Measurements from ENCODE around the gene NGRN.
"Not testable (repeated sequence)": the region's sequence is repeated elsewhere in the genome, so short reads cannot be mapped to it uniquely, and the experiment has no call there.

NGRN gene

GRCh38 chr15:90286678-90287077, 21.2 kb downstream of the NGRN start:
- peak; percentile 1 for DNase-seq

GRCh38 chr15:90287101-90287500, 21.6 kb downstream of the NGRN start:
- DNase-seq = no peak

GRCh38 chr15:90287946-90288345, 22.5 kb downstream of the NGRN start:
- no peak for DNase-seq

DNA sequence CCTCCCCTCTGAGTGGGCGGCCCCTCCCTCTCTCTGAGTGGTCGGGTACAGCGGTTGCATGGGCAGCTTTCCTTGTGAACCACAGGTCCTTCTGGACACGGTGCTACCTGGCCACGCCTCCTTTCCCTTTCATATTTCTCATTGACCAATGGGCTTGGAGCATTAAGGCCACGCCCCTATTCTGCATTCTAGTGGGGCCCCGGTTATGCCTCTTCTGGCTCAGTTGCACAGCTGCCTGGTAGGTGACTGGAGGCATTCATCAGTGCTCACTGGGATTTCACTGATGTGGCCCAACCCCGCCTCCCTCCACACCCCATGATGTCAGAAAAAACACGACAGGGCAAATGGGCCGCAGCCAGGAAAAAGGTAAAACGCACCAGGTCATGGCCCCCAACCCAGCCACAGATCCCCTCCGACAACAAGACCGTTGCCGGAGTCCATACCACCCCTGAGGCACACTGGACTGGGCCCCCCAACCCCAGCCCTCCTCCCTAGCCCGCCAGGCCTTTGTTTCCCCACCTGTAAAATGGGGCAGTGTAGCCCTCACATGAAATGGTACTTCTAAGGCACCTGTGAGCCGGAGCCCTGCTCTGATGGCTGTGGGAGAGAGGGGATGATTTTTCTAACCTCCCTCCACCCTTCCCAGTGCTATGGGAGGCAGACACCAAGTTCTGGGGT, 26.3 kb downstream of the NGRN start:
- no peak for DNase-seq

DNA sequence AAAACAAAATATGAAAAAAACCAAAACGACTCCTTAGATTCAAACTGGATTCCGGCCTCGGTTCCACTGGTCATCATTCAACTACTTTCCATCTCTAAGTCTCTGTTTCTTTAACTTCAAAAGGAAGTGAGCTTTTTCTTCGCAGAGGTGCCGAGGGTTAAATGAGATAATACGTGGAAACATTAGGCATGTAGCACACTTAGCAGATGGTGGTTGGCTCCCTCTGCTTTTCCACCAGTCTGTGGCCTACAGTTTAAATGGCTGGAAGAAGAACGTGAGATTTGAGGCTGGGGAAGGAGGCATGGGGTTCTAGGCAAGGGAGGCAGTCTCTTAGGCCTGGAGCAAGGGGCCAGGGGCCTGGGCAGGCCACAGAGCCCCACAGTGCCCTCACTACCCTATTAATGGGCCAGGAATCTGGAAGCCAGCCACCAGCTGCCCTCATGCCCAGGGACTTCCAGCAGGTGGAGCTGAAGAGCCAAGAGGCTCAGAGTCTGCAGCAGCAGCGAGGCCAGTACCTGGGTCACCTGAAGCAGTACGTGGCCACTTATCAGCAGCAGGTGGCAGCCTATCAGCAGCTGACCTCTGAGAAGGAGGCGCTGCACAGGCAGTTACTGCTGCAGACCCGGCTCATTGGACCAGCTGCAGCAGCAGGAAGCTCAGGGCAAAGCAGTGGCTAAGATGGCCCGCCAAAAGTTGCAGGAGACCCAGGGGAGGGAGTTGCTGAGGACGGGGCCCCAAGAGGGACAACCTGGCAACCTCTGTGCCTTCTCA, 27.8 kb downstream of the NGRN start:
- DNase-seq = peak; percentile 89

- peak; percentile 16 for DNase-seq
Observed at GRCh38 chr15:90294159-90294558, 28.7 kb downstream of the NGRN start.

- peak; percentile 54 for DNase-seq
Observed at GRCh38 chr15:90294601-90295269, 29.3 kb downstream of the NGRN start.

DNA sequence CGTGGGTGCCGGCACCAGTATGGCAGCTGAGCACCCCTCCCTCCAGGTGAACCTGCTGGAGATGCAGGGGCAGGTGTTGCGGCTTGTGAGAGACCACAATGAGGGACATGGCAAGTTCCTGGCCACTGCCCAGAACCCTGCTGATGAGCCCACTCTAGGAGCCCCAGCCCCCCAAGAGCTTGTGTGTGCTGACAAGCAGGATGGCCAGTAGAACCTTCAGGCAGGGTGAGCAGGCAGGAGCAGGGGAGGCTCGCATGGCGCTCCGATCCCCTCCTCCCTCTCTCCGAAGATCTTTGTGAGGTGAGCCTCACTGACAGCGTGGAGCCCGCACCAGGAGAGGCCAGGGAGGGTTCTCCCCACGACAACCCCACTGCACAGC, 29.8 kb downstream of the NGRN start:
- peak; percentile 54 for DNase-seq

DNA sequence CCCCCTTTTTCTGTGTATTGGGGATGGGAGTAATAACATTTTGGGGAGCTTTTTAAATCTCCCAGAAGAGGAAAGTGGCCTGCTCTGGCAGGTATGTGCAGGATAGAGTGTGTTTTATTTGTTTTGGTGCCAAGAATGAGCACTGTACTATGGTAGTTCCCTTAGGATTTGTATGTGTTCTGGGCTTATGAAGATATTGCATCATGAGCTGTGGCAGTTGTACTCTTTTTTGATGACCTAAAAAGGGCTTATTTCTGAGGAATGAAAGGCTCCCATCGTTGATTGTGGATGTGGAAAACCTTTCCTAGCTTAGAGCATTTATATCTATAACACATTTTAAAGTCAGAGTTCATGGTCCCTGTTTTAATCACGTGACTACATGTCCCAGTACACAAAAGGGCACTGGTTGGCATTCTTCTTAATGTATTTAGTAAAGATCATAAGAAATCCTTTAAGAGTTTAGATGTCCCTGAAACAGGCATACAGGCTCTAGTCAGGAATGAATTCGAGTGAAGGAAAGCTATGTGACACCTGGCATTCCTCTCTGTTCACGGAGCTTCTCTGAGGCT, 30.9 kb downstream of the NGRN start:
- not testable (repeated sequence) for DNase-seq

DNA sequence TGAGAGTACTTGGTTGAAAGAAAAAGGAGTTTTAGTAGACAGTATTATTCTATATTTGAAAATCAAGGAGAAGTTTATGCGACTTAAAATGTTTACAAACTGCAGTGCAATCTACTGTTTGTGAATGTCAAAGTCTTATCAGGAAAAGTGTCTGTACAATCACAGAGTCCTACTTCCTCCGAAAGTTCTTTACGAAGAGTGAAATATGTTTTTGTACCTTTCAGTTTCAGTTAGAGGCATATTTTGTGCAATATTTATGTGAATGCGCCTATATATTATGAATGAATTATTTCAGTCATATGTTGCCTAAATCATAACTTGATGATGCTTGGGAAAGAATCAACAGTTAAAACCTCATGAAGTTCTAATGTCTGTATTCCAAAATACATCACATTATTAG, 31.5 kb downstream of the NGRN start:
- DNase-seq = no peak

DNA sequence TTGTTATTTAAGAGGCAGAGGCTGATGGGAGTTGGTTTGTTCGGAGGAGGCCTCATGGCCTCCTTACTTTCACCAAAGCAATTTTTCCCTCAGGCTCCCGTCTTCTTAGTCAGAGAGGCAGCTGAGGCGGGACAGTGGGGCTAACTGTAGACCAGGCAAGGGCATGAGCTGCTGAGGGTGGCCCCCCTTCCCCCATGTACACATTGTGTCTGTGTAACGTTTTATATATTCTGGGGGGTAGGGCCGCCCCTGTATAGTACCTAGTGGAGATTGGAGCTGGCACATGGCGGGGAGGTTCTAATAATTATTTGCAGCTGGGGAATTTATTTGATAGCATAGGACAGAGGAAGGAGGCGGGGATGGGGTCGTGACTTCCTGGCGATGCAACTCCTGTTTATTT, 35.1 kb downstream of the NGRN start:
- DNase-seq = no peak

DNA sequence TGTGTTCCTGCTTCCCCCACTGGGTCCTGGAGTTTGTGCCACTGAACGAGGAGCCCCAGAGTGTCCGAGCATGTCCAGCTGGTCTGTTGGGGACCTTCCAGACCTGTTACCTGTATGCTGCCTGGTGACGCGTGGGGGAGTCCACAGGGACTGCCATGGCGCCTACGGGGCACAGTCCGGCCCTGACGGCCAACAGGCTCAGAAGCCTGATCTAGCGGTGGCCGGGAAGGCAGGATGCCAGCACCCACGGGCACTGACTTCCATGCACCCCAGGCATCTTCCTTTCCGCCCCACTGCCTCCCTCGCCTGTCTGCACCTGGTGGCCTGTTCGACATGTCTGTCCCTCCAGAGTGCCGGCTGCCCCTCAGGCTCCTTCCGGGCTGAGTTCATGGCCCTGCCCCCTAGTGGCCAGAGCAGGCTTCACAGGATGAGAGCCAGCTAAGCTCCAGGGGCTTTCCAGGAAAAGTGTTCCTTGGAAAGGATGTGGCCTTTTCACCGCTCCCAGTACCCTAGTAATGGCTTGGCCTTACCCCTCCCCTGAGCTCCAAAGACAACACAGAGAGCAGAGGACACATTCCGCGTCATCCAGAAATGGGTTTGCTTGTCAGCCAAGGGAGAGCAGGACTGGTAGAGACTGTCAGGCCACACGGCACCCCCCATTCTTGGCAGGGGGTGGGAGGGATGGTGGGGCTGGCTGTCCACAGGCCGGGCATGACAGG, 35.7 kb downstream of the NGRN start:
- peak; percentile 46 for DNase-seq

DNA sequence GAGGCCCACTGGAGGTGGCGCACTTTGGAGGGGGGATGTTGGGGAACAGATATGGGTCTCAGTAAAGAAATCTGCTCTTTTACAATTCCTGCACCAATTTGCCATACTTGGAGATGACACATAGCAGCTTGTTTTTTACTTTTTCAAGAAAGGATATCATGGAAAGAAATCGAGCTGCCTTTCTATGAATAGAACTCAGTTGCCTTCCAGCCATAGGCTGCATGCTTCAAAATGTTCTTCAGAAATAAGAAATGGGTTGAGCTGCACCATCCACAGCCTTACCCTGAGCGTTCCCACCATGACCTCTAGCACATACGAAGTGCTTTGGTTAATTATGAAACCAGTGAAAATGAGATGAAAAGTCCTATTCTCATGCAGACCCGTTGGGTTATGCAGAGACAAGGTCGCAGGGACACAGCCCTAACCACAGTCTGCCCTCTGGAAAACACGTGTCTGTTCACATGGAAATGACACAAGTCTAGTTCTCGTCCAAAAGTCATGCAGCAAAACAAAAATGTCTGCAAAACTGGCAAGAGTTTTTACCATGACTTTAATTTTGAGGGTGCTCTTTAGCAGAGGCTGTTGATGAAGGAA, 36.3 kb downstream of the NGRN start:
- no peak for DNase-seq

DNA sequence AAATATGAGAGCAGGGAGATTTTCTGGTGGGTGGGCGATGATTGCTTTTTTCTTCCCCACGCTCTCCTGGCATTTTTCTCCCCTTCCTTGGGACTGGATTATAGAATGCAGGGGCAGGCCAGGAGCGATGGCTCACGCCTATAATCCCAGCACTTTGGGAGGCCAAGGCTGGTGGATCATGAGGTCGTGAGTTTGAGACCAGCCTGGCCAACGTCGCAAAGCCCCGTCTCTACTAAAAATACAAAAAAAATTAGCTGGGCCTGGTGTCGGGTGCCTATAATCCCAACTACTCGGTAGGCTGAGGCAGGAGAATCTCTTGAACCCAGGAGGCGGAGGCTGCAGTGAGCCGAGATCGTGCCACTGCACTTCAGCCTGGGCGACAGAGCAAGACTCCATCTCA, 39.9 kb downstream of the NGRN start:
- DNase-seq = not testable (repeated sequence)

GRCh38 chr15:90305932-90306331, 40.5 kb downstream of the NGRN start:
- no peak for DNase-seq

GRCh38 chr15:90306560-90306959, 41.1 kb downstream of the NGRN start:
- no peak for DNase-seq

DNA sequence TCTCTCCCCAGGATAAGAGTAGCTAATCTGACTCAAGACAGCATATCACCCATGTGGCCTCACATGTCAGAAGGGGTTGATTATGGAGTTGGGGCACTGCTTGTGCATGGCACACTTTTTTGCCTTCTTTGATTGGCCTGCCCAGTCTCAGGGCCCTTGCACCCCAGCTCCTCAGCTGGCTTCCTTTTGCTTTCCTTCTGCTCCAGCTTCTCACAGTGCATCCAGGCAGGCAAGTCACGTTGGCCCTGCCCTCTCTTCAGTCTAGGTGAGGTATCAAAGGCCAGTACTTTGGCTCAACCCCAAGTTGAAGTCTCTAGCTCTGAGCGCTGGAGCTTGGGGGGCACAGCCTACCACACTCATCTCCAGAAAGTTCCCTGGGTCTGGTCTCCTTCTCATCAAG, 42.2 kb downstream of the NGRN start:
- DNase-seq = no peak

DNA sequence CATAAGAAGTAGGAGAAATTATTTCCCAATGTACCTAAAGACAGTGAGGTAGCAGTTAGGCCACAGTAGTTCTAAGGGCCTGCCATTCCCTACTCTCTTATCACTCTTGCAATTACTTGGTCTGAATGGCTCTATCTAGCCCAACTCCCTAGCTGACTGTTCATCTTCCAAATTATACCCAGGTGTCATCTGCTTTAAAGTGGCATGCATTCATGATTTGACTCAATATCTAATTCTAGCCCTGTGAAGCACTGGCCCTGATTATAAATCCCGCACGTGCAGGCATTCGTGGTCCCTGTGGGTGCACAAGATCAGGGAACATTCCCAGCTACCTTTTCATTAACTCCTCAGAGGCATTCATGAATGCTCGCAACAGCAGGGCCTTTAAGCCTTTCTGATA, 43.5 kb downstream of the NGRN start:
- no peak for DNase-seq

GRCh38 chr15:90315278-90315982, 50.0 kb downstream of the NGRN start:
- DNase-seq = no peak

GRCh38 chr15:90316139-90316538, 50.7 kb downstream of the NGRN start:
- DNase-seq = no peak

DNA sequence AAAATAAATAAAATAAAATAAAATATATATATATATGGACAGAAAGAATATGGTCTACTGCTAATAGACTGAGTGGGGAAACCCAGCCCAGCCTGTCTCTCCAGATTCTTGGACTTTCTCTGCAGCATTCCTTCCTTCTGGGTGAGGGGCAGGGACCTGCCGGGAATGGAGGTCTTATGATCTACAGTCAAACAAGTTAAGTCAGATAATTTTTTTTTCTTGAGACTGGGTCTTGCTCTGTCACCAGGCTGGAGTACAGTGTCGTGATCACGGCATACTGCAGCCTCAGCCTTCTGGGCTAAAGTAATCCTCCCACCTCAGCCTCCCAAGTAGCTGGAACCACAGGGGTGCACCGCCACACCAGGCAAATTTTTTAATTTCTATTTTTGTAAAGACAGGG, 53.1 kb downstream of the NGRN start:
- DNase-seq = no peak

Data from NCI-H345 (cell line).